WTC11 (cell line): ENCODE measurements around the gene C16orf95. TPM values are rescaled to one million over a fixed set of nuclear protein-coding genes. Genes with fewer than 3 reads are reported as not detected.
A peak's percentile ranks its signal among the peaks of the same experiment; 100 is the strongest.

Source experiments
- ATAC-seq: fragments of 200-7000 bp; cut with Tn5 transposase; 2 replicates; pipeline ENCODE4 v1.10.0; 2021; ENCODE audit warnings: mild to moderate bottlenecking, moderate library complexity
- CTCF ChIA-PET: fragments of 300-600 bp; sonication (Branson Sonifier 250); formaldehyde crosslinking; loops from one replicate; lab custom pipeline; 2021; ENCODE audit warnings: antibody characterized with exemption; lab: Charles Lee
- POLR2A ChIA-PET: fragments of 350-600 bp; sonication (Branson Sonifier 250); formaldehyde crosslinking; loops from one replicate; lab custom pipeline; 2021; ENCODE audit warnings: antibody characterized with exemption; lab: Charles Lee
- DNase-seq: peaks from one replicate; pipeline ENCODE4 v3.0.0; 2021; ENCODE audit warnings: low spot score
- H3K27ac Mint-ChIP-seq: 2 replicates; pipeline ENCODE4 v1.8.0; 2021; ENCODE audit warnings: mixed read lengths
- H3K27me3 Mint-ChIP-seq: 2 replicates; pipeline ENCODE4 v1.8.0; 2021; ENCODE audit warnings: low read depth, mild to moderate bottlenecking, moderate library complexity, mixed read lengths
- H3K36me3 Mint-ChIP-seq: 2 replicates; pipeline ENCODE4 v1.8.0; 2021; ENCODE audit warnings: mixed read lengths
- H3K4me1 Mint-ChIP-seq: 2 replicates; pipeline ENCODE4 v1.8.0; 2022; ENCODE audit warnings: mixed read lengths
- H3K4me3 Mint-ChIP-seq: 2 replicates; pipeline ENCODE4 v1.8.0; 2021; ENCODE audit warnings: mild to moderate bottlenecking, moderate library complexity, mixed read lengths
- H3K9me3 Mint-ChIP-seq: 2 replicates; pipeline ENCODE4 v1.8.0; 2021; ENCODE audit warnings: mixed read lengths
- ATF1 ChIP-seq: sonication (generic); formaldehyde crosslinking; IDR thresholded peaks from 2 replicates; pipeline ENCODE4 v1.8.1; 2023; ENCODE audit warnings: mild to moderate bottlenecking, moderate library complexity, missing genetic modification reagents
- CBFB ChIP-seq: sonication (generic); formaldehyde crosslinking; IDR thresholded peaks from 2 replicates; pipeline ENCODE4 v1.8.1; 2022; ENCODE audit warnings: mild to moderate bottlenecking, low read depth, missing genetic modification reagents
- FOXJ3 ChIP-seq: sonication (generic); formaldehyde crosslinking; IDR thresholded peaks from 2 replicates; pipeline ENCODE4 v1.9.0; 2021; ENCODE audit warnings: missing genetic modification reagents, mild to moderate bottlenecking, borderline replicate concordance
- FOXP1 ChIP-seq: sonication (generic); formaldehyde crosslinking; IDR thresholded peaks from 2 replicates; pipeline ENCODE4 v1.8.0; 2022; ENCODE audit warnings: missing genetic modification reagents, mild to moderate bottlenecking, moderate library complexity, borderline replicate concordance
- JAZF1 ChIP-seq: fragments of 250-450 bp; sonication (Bioruptor Pico); IDR thresholded peaks from 2 replicates; pipeline ENCODE4 v1.9.0; 2021; ENCODE audit warnings: moderate library complexity, mild to moderate bottlenecking, inconsistent platforms
- NFATC4 ChIP-seq: fragments of 250-450 bp; sonication (Bioruptor Pico); IDR thresholded peaks from 2 replicates; pipeline ENCODE4 v1.9.0; 2021; ENCODE audit warnings: mild to moderate bottlenecking
- NR3C1 ChIP-seq: sonication (generic); formaldehyde crosslinking; conservative IDR thresholded peaks from 2 replicates; pipeline ENCODE4 v1.8.1; 2023; ENCODE audit warnings: low read depth, mild to moderate bottlenecking, missing genetic modification reagents
- OVOL2 ChIP-seq: fragments of 250-450 bp; sonication (Bioruptor Pico); IDR thresholded peaks from 2 replicates; pipeline ENCODE4 v1.9.0; 2021; ENCODE audit warnings: mild to moderate bottlenecking, borderline replicate concordance
- RELA ChIP-seq: sonication (generic); formaldehyde crosslinking; IDR thresholded peaks from 2 replicates; pipeline ENCODE4 v1.8.1; 2022; ENCODE audit warnings: missing genetic modification reagents, mild to moderate bottlenecking, borderline replicate concordance
- SMAD4 ChIP-seq: sonication (generic); formaldehyde crosslinking; IDR thresholded peaks from 2 replicates; pipeline ENCODE4 v1.8.0; 2022; ENCODE audit warnings: mild to moderate bottlenecking, missing genetic modification reagents
- TEAD1 ChIP-seq: sonication (generic); formaldehyde crosslinking; IDR thresholded peaks from 2 replicates; pipeline ENCODE4 v1.8.0; 2022; ENCODE audit warnings: mild to moderate bottlenecking, missing genetic modification reagents
- TEAD4 ChIP-seq: sonication (generic); formaldehyde crosslinking; IDR thresholded peaks from 2 replicates; pipeline ENCODE4 v1.8.0; 2022; ENCODE audit warnings: mild to moderate bottlenecking, missing genetic modification reagents
- ZNF121 ChIP-seq: sonication (generic); formaldehyde crosslinking; IDR thresholded peaks from 2 replicates; pipeline ENCODE4 v1.8.0; 2023; ENCODE audit warnings: missing genetic modification reagents
- ZNF263 ChIP-seq: sonication (generic); formaldehyde crosslinking; IDR thresholded peaks from 2 replicates; pipeline ENCODE4 v1.8.1; 2022; ENCODE audit warnings: low read depth, mild to moderate bottlenecking, moderate library complexity, missing genetic modification reagents
- ZNF396 ChIP-seq: fragments of 250-450 bp; sonication (Bioruptor Pico); IDR thresholded peaks from 2 replicates; pipeline ENCODE4 v1.8.0; 2021; ENCODE audit warnings: mild to moderate bottlenecking, moderate library complexity, borderline replicate concordance
- ZNF423 ChIP-seq: fragments of 250-450 bp; sonication (Bioruptor Pico); IDR thresholded peaks from 2 replicates; pipeline ENCODE4 v2.1.2; 2022; ENCODE audit warnings: mild to moderate bottlenecking, moderate library complexity
- total RNA-seq: library from RNA; stranded (reverse); gene quantifications from 3 replicates; pipeline ENCODE4 v1.2.3, GENCODE V29; 2021
- TF ChIP-seq, protein P1 (sequence below): sonication (generic); formaldehyde crosslinking; IDR thresholded peaks from 2 replicates; pipeline ENCODE4 v1.8.0; 2023; ENCODE audit warnings: mild to moderate bottlenecking, missing genetic modification reagents
- TF ChIP-seq, protein P2 (sequence below): fragments of 200-600 bp; IDR thresholded peaks from 2 replicates; pipeline ENCODE4 v1.8.0; 2022; ENCODE audit warnings: antibody characterized with exemption
- TF ChIP-seq, protein P3 (sequence below): fragments of 250-450 bp; sonication (Bioruptor Pico); IDR thresholded peaks from 2 replicates; pipeline ENCODE4 v1.9.0; 2021; ENCODE audit warnings: mild to moderate bottlenecking
- TF ChIP-seq, protein P4 (sequence below): fragments of 250-450 bp; sonication (Bioruptor Pico); IDR thresholded peaks from 2 replicates; pipeline ENCODE4 v2.1.2; 2022; ENCODE audit warnings: mild to moderate bottlenecking, moderate library complexity
- TF ChIP-seq, protein P5 (sequence below): sonication (generic); formaldehyde crosslinking; conservative IDR thresholded peaks from 2 replicates; pipeline ENCODE4 v1.8.1; 2022; ENCODE audit warnings: mild to moderate bottlenecking, missing genetic modification reagents

The C16orf95 gene
- total RNA-seq, 1 experiment from 2014 or later = 5.7 TPM

DNA sequence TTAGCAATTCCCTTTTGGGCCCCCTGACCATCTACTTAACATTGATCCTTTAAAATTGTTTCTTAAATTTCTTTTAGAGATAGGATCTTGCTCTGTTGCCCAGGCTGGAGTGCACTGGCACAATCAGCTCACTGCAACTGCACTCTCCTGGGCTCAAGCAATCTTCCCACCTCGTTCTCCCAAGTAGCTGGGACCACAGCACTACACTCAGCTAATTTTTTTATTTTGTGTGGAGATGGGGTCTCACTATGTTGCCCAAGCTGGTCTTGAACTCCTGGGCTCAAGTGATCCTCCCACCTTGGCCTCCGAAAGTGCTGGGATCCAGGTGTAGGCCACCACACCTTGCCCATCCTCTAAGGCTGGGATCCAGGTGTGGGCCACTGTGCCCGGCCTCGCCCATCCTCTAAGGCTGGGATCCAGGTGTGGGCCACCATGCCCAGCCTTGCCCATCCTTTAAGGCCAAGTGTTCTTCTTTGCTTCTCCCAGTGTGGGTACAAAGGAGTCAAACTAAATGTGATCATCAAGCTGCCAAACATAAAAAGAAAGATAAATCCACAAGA lies 13.2 kb downstream of the C16orf95 start:
- peaks cover 16% of the 10 kb centered on the region for H3K4me1 Mint-ChIP-seq
- DNase-seq (no peak), ATAC-seq (no peak)
- H3K36me3 Mint-ChIP-seq = peaks cover 9% of the 10 kb centered on the region
- peaks cover 5% of the 10 kb centered on the region for H3K27me3 Mint-ChIP-seq
- ChIA-PET CTCF (interaction anchor here (0.6 to 1.3 kb wide), 2 partner anchors 68 to 90 kb away, joined by 3 to 5 read pairs; no protein-coding TSS in a partner anchor), POLR2A (no interaction called here)
- H3K4me3 Mint-ChIP-seq = no peak overlapping the region
- H3K9me3 Mint-ChIP-seq = peaks cover 6% of the 10 kb centered on the region
- no peak overlapping the region for H3K27ac Mint-ChIP-seq
- TF ChIP-seq JAZF1 (CRISPR knock-in tag) (no peak), ZNF121 (peak; percentile 66; the same call in 1 of the 2 replicates), CBFB (CRISPR knock-in tag) (no peak)
- TF ChIP-seq, protein P1, sequence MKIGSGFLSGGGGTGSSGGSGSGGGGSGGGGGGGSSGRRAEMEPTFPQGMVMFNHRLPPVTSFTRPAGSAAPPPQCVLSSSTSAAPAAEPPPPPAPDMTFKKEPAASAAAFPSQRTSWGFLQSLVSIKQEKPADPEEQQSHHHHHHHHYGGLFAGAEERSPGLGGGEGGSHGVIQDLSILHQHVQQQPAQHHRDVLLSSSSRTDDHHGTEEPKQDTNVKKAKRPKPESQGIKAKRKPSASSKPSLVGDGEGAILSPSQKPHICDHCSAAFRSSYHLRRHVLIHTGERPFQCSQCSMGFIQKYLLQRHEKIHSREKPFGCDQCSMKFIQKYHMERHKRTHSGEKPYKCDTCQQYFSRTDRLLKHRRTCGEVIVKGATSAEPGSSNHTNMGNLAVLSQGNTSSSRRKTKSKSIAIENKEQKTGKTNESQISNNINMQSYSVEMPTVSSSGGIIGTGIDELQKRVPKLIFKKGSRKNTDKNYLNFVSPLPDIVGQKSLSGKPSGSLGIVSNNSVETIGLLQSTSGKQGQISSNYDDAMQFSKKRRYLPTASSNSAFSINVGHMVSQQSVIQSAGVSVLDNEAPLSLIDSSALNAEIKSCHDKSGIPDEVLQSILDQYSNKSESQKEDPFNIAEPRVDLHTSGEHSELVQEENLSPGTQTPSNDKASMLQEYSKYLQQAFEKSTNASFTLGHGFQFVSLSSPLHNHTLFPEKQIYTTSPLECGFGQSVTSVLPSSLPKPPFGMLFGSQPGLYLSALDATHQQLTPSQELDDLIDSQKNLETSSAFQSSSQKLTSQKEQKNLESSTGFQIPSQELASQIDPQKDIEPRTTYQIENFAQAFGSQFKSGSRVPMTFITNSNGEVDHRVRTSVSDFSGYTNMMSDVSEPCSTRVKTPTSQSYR (CRISPR knock-in tag) = no peak

DNA sequence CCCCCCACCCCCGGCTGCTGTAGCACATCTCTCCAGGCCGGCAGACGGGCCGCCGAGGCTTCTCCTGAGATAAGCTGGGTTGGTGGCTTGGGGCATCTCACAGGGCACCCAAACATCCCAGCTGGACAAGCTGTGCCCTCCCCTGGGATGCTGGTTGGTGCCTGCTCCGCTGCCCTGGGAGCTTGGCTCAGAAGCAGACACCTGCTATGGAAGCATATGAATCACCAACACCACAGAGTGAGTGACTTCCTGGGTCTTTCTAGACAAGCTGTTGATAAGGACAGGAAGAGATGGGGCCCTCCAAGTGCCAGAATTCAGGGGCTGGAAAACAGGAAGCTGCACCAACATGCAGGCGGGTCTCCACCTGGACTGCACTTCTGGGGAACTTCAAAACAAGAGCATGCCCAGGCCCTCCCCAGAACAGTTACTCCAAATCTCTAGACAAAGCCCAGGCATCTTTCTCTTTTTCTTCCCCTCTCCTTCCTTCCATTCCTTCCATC lies 13.7 kb downstream of the C16orf95 start:
- ChIA-PET POLR2A (interaction anchor here (0.5 kb wide), 1 partner anchor 179 kb away, joined by 3 read pairs; no protein-coding TSS in a partner anchor), CTCF (interaction anchor here (0.6 kb wide), 1 partner anchor 67 kb away, joined by 3 read pairs; no protein-coding TSS in a partner anchor)
- Mint-ChIP-seq H3K27me3 (no peaks in the 10 kb centered on the region), H3K4me3 (no peak overlapping the region), H3K36me3 (peaks cover 3% of the 10 kb centered on the region), H3K27ac (no peak overlapping the region), H3K4me1 (peaks cover 16% of the 10 kb centered on the region), H3K9me3 (peaks cover under 1% of the 10 kb centered on the region)
- no peak for ATAC-seq
- DNase-seq = no peak
- TF ChIP-seq FOXJ3 = no peak
- no peak for TF ChIP-seq OVOL2
- no peak for TF ChIP-seq ZNF263 (CRISPR knock-in tag)
- no peak for TF ChIP-seq TEAD4 (CRISPR knock-in tag)
- no peak for TF ChIP-seq NR3C1 (CRISPR knock-in tag)
- TF ChIP-seq, protein P2, sequence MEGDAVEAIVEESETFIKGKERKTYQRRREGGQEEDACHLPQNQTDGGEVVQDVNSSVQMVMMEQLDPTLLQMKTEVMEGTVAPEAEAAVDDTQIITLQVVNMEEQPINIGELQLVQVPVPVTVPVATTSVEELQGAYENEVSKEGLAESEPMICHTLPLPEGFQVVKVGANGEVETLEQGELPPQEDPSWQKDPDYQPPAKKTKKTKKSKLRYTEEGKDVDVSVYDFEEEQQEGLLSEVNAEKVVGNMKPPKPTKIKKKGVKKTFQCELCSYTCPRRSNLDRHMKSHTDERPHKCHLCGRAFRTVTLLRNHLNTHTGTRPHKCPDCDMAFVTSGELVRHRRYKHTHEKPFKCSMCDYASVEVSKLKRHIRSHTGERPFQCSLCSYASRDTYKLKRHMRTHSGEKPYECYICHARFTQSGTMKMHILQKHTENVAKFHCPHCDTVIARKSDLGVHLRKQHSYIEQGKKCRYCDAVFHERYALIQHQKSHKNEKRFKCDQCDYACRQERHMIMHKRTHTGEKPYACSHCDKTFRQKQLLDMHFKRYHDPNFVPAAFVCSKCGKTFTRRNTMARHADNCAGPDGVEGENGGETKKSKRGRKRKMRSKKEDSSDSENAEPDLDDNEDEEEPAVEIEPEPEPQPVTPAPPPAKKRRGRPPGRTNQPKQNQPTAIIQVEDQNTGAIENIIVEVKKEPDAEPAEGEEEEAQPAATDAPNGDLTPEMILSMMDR = no peak
- no peak for TF ChIP-seq FOXP1 (CRISPR knock-in tag)
- no peak for TF ChIP-seq RELA (CRISPR knock-in tag)
- TF ChIP-seq, protein P3, sequence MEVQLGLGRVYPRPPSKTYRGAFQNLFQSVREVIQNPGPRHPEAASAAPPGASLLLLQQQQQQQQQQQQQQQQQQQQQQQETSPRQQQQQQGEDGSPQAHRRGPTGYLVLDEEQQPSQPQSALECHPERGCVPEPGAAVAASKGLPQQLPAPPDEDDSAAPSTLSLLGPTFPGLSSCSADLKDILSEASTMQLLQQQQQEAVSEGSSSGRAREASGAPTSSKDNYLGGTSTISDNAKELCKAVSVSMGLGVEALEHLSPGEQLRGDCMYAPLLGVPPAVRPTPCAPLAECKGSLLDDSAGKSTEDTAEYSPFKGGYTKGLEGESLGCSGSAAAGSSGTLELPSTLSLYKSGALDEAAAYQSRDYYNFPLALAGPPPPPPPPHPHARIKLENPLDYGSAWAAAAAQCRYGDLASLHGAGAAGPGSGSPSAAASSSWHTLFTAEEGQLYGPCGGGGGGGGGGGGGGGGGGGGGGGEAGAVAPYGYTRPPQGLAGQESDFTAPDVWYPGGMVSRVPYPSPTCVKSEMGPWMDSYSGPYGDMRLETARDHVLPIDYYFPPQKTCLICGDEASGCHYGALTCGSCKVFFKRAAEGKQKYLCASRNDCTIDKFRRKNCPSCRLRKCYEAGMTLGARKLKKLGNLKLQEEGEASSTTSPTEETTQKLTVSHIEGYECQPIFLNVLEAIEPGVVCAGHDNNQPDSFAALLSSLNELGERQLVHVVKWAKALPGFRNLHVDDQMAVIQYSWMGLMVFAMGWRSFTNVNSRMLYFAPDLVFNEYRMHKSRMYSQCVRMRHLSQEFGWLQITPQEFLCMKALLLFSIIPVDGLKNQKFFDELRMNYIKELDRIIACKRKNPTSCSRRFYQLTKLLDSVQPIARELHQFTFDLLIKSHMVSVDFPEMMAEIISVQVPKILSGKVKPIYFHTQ = no peak
- no peak for TF ChIP-seq ZNF396 (CRISPR knock-in tag)
- no peak for TF ChIP-seq ZNF423
- no peak for TF ChIP-seq NFATC4 (CRISPR knock-in tag)
- TF ChIP-seq, protein P4, sequence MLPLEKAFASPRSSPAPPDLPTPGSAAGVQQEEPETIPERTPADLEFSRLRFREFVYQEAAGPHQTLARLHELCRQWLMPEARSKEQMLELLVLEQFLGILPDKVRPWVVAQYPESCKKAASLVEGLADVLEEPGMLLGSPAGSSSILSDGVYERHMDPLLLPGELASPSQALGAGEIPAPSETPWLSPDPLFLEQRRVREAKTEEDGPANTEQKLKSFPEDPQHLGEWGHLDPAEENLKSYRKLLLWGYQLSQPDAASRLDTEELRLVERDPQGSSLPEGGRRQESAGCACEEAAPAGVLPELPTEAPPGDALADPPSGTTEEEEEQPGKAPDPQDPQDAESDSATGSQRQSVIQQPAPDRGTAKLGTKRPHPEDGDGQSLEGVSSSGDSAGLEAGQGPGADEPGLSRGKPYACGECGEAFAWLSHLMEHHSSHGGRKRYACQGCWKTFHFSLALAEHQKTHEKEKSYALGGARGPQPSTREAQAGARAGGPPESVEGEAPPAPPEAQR (CRISPR knock-in tag) = no peak
- TF ChIP-seq, protein P5, sequence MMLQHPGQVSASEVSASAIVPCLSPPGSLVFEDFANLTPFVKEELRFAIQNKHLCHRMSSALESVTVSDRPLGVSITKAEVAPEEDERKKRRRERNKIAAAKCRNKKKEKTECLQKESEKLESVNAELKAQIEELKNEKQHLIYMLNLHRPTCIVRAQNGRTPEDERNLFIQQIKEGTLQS (CRISPR knock-in tag) = no peak
- no peak for TF ChIP-seq TEAD1 (CRISPR knock-in tag)
- TF ChIP-seq SMAD4 (CRISPR knock-in tag) = no peak
- no peak for TF ChIP-seq ATF1 (CRISPR knock-in tag)
